Measurements from ENCODE around the gene ATG2A. TPM values are rescaled to one million over a fixed set of nuclear protein-coding genes. Genes with fewer than 3 reads are reported as not detected.
A peak's percentile ranks its signal among the peaks of the same experiment; 100 is the strongest.

Gene ATG2A
- total RNA-seq, 1 donor from 2014 or later, result 21.4 TPM

- Histone ChIP-seq H3K9ac (ENCODE audit: low read length) (peak overlapping the region; percentile 65), H3K4me3 (ENCODE audit: insufficient read depth, low read depth, low read length) (no peak overlapping the region), H3K4me2 (ENCODE audit: low read length) (peak overlapping the region; percentile 79), H2AFZ (ENCODE audit: low read depth, low read length) (no peak overlapping the region), H3K36me3 (ENCODE audit: insufficient read depth, low read length) (peaks cover 15% of the 10 kb centered on the region), H3K27ac (ENCODE audit: low read depth, low read length) (peak overlapping the region; percentile 87), H3K9me3 (ENCODE audit: insufficient read depth, low read depth, low read length) (no peaks in the 10 kb centered on the region), H3K79me2 (ENCODE audit: insufficient read depth, low read length) (peaks cover 86% of the 10 kb centered on the region), H4K20me1 (ENCODE audit: insufficient read depth, low read length) (peaks cover 84% of the 10 kb centered on the region), H3K27me3 (ENCODE audit: insufficient read depth, low read length) (no peaks in the 10 kb centered on the region), H3K4me1 (ENCODE audit: insufficient read depth, low read length) (peaks cover 62% of the 10 kb centered on the region)
- DNase-seq (ENCODE audit: low read depth) (no peak), FAIRE-seq (no peak)
- Mint-ChIP-seq H3K27me3 (ENCODE audit: low read depth, unreplicated experiment) (no peaks in the 10 kb centered on the region), H3K4me3 (ENCODE audit: unreplicated experiment) (peak overlapping the region; percentile 71), H3K9me3 (ENCODE audit: unreplicated experiment) (peaks cover 2% of the 10 kb centered on the region), H3K36me3 (ENCODE audit: low read depth, unreplicated experiment) (peaks cover 20% of the 10 kb centered on the region), H3K4me1 (ENCODE audit: low read depth, unreplicated experiment) (peaks cover 53% of the 10 kb centered on the region), H3K27ac (ENCODE audit: unreplicated experiment) (peak overlapping the region; percentile 80)
- TF ChIP-seq EZH2 (IDR thresholded peaks at IDR 0.05; ENCODE audit: insufficient read depth, low read length) (no peak), CTCF (IDR thresholded peaks at IDR 0.05; ENCODE audit: insufficient read depth, low read depth, low read length) (no peak)
These were observed 46.0 kb downstream of the ATG2A start for GRCh38 chr11:64870893-64871466.

- peak overlapping the region; percentile 65 for H3K9ac ChIP-seq (ENCODE audit: low read length)
These were observed 46.7 kb downstream of the ATG2A start for GRCh38 chr11:64870176-64870892.

More at GRCh38 chr11:64870176-64870892, 46.7 kb downstream of the ATG2A start:
- no peaks in the 10 kb centered on the region for H3K27me3 Mint-ChIP-seq (ENCODE audit: low read depth, unreplicated experiment)
- peaks cover 83% of the 10 kb centered on the region for H3K79me2 ChIP-seq (ENCODE audit: insufficient read depth, low read length)
- H3K4me2 ChIP-seq (ENCODE audit: low read length), result peak overlapping the region; percentile 79
- peaks cover 2% of the 10 kb centered on the region for H3K9me3 Mint-ChIP-seq (ENCODE audit: unreplicated experiment)
- DNase-seq (ENCODE audit: low read depth), result peak; percentile 75
- peaks cover 61% of the 10 kb centered on the region for H3K4me1 ChIP-seq (ENCODE audit: insufficient read depth, low read length)
- no peaks in the 10 kb centered on the region for H3K27me3 ChIP-seq (ENCODE audit: insufficient read depth, low read length)
- H3K36me3 ChIP-seq (ENCODE audit: insufficient read depth, low read length), result peaks cover 15% of the 10 kb centered on the region
- peaks cover 53% of the 10 kb centered on the region for H3K4me1 Mint-ChIP-seq (ENCODE audit: low read depth, unreplicated experiment)
- no peaks in the 10 kb centered on the region for H3K9me3 ChIP-seq (ENCODE audit: insufficient read depth, low read depth, low read length)
- no peak for FAIRE-seq
- H3K36me3 Mint-ChIP-seq (ENCODE audit: low read depth, unreplicated experiment), result peaks cover 18% of the 10 kb centered on the region
- H3K27ac ChIP-seq (ENCODE audit: low read depth, low read length), result peak overlapping the region; percentile 87
- no peak for TF ChIP-seq EZH2 (IDR thresholded peaks at IDR 0.05; ENCODE audit: insufficient read depth, low read length)
- no peak for TF ChIP-seq CTCF (IDR thresholded peaks at IDR 0.05; ENCODE audit: insufficient read depth, low read depth, low read length)
- peaks cover 83% of the 10 kb centered on the region for H4K20me1 ChIP-seq (ENCODE audit: insufficient read depth, low read length)
- H2AFZ ChIP-seq (ENCODE audit: low read depth, low read length), result no peak overlapping the region
- no peak overlapping the region for H3K4me3 ChIP-seq (ENCODE audit: insufficient read depth, low read depth, low read length)
- H3K27ac Mint-ChIP-seq (ENCODE audit: unreplicated experiment), result peak overlapping the region; percentile 80
- peak overlapping the region; percentile 40 for H3K4me3 Mint-ChIP-seq (ENCODE audit: unreplicated experiment)

Data from astrocyte (in vitro differentiated cells and primary cell).